ENCODE measurements around the gene NTSR1. TPM values are rescaled to one million over a fixed set of nuclear protein-coding genes. Genes with fewer than 3 reads are reported as not detected.

The NTSR1 gene
- total and polyA plus RNA-seq, 2 of the 13 experiments (the other 11 are each of a cell fraction or from before 2014, with no cell fraction given): 0.09 to 0.12 TPM

DNA sequence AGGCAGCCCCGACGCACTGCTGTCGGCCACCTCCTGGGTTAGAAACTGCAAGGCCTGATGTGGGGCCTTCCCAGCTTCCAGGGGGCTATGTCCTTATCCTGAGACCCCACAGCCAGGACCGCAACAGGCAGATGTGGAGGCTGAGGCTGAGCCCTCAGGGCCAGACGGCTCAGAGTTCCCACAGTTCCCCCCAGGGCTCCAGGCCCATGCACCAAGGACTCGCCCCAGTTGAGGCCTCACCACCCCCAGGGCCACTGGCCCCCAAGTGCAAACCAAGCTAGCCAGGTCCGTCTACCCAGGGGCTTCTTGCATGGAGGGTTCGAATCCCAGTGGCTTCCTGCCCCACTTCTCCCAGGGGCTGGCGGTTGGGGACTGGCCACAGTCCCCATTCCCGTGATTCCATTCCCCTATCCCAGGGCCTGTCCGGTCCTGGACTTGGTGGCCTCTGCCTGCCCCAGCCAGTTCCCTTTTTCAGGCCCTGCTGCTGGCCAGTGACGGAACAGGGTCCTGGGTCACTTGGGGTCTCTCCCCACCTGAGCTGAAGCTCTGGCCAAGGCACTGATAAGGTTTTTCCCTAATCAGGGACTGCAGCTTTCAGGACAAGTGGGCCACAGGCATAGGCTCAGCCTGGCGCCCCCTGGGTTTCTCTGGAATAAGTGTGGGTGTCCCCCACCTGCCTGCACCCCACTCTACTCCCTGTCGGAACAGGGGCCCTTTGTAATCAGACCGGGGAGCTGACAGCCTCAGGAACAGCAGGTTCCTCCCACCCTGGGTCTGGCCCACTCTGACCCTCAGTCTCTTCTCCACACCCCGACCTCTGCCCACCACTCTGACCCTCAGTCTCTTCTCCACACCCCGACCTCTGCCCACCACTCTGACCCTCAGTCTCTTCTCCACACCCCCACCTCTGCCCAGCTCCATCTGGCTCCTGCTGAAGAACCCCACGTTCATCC, 44.3 kb upstream of the NTSR1 start (continued):
- TF ChIP-seq TBX3 (IDR thresholded peaks at IDR 0.05; ENCODE audit: borderline replicate concordance) (no peak), SPEN (CRISPR knock-in tag; IDR thresholded peaks at IDR 0.05; ENCODE audit: low read depth) (0 out of 2 replicates have a peak, but pooled peaks have one; percentile 2), ZNF788 (CRISPR knock-in tag; IDR thresholded peaks at IDR 0.05; ENCODE audit: borderline replicate concordance) (peak; percentile 20; the same call in 1 of the 2 replicates)
- TF ChIP-seq, protein P1, sequence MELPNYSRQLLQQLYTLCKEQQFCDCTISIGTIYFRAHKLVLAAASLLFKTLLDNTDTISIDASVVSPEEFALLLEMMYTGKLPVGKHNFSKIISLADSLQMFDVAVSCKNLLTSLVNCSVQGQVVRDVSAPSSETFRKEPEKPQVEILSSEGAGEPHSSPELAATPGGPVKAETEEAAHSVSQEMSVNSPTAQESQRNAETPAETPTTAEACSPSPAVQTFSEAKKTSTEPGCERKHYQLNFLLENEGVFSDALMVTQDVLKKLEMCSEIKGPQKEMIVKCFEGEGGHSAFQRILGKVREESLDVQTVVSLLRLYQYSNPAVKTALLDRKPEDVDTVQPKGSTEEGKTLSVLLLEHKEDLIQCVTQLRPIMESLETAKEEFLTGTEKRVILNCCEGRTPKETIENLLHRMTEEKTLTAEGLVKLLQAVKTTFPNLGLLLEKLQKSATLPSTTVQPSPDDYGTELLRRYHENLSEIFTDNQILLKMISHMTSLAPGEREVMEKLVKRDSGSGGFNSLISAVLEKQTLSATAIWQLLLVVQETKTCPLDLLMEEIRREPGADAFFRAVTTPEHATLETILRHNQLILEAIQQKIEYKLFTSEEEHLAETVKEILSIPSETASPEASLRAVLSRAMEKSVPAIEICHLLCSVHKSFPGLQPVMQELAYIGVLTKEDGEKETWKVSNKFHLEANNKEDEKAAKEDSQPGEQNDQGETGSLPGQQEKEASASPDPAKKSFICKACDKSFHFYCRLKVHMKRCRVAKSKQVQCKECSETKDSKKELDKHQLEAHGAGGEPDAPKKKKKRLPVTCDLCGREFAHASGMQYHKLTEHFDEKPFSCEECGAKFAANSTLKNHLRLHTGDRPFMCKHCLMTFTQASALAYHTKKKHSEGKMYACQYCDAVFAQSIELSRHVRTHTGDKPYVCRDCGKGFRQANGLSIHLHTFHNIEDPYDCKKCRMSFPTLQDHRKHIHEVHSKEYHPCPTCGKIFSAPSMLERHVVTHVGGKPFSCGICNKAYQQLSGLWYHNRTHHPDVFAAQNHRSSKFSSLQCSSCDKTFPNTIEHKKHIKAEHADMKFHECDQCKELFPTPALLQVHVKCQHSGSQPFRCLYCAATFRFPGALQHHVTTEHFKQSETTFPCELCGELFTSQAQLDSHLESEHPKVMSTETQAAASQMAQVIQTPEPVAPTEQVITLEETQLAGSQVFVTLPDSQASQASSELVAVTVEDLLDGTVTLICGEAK (IDR thresholded peaks at IDR 0.05): no peak
- TF ChIP-seq, protein P1 (CRISPR knock-in tag; IDR thresholded peaks at IDR 0.05): 0 out of 2 replicates have a peak, but pooled peaks have one; percentile 7
